WI38 (cell line): Measurements from ENCODE around the gene CRYL1.

Source experiments
- H3K4me3 ChIP-seq: 2 replicates; pipeline ENCODE4 v1.5.1; 2011; ENCODE audit warnings: low read depth, mild to moderate bottlenecking, control low read depth, low read length
- TF ChIP-seq, protein P1 (sequence below): IDR thresholded peaks from 2 replicates; pipeline ENCODE4 v1.5.1; 2012; ENCODE audit warnings: low read depth, mild to moderate bottlenecking, control low read depth, low read length

CRYL1 gene

GRCh38 chr13:20512042-20512683 lies 13.5 kb downstream of the CRYL1 start:
- no peak overlapping the region for H3K4me3 ChIP-seq
- TF ChIP-seq, protein P1, sequence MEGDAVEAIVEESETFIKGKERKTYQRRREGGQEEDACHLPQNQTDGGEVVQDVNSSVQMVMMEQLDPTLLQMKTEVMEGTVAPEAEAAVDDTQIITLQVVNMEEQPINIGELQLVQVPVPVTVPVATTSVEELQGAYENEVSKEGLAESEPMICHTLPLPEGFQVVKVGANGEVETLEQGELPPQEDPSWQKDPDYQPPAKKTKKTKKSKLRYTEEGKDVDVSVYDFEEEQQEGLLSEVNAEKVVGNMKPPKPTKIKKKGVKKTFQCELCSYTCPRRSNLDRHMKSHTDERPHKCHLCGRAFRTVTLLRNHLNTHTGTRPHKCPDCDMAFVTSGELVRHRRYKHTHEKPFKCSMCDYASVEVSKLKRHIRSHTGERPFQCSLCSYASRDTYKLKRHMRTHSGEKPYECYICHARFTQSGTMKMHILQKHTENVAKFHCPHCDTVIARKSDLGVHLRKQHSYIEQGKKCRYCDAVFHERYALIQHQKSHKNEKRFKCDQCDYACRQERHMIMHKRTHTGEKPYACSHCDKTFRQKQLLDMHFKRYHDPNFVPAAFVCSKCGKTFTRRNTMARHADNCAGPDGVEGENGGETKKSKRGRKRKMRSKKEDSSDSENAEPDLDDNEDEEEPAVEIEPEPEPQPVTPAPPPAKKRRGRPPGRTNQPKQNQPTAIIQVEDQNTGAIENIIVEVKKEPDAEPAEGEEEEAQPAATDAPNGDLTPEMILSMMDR: no peak

DNA sequence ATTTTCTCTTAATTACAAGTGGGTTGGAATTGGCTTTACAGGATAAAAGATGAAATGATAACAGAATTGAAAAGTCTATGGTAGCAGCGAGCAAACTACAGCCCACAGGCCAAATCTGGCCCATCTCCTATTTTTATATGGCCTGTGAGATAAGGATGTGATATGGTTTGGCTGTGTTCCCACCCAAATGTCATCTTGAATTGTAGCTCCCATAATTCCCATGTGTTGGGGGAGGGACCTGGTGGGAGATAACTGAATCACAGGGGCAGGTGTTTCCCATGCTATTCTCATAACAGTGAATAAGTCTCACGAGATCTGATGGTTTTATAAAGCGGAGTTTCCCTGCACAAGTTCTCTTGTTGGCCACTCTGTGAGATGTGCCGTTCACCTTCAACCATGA lies 19.0 kb downstream of the CRYL1 start:
- no peak overlapping the region for H3K4me3 ChIP-seq
- TF ChIP-seq, protein P1: no peak

DNA sequence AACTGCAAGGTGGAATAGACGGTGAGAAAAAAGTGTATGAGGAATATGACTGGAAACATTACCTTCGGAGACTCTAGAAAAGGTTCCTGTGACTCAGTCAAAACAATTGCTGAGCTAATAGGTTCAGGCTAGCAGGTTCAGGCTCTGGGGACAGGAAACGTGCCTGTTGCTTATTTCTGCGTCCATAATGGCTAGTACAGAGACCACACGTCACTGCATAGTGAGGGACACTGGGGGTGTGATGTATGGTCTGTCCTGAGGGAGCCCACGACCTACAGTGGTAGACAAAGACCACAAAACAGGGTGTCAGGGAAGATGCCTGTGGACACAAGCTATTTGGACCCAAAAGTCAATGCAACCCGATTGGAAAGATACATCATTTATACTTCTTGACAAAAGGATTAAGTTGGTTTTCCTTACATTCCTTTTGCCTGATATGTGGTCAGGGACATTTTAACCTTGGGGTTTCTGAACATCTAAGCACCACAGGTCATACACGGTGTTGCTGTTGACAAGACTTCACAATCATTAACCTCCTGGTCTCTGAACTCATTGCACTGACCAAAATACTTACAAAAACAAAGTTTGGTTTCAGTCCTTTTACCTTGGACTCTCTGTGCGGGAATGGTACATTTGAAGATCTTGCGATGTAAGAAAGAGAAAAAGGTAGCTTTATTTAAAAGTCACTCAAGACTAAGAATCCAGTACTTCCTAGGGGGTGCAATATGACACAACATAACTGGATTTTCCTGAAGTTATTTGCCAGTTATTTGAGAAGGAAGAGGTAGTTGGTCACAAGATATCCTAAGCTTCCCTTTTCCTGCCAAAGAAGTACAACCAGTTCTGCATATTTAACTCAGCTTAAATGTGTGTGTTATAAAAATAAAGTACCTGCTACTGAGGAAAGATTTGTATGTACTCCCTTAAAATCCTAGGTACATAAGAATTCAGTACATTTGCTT lies 20.0 kb downstream of the CRYL1 start:
- TF ChIP-seq, protein P1: no peak
- H3K4me3 ChIP-seq: no peak overlapping the region

DNA sequence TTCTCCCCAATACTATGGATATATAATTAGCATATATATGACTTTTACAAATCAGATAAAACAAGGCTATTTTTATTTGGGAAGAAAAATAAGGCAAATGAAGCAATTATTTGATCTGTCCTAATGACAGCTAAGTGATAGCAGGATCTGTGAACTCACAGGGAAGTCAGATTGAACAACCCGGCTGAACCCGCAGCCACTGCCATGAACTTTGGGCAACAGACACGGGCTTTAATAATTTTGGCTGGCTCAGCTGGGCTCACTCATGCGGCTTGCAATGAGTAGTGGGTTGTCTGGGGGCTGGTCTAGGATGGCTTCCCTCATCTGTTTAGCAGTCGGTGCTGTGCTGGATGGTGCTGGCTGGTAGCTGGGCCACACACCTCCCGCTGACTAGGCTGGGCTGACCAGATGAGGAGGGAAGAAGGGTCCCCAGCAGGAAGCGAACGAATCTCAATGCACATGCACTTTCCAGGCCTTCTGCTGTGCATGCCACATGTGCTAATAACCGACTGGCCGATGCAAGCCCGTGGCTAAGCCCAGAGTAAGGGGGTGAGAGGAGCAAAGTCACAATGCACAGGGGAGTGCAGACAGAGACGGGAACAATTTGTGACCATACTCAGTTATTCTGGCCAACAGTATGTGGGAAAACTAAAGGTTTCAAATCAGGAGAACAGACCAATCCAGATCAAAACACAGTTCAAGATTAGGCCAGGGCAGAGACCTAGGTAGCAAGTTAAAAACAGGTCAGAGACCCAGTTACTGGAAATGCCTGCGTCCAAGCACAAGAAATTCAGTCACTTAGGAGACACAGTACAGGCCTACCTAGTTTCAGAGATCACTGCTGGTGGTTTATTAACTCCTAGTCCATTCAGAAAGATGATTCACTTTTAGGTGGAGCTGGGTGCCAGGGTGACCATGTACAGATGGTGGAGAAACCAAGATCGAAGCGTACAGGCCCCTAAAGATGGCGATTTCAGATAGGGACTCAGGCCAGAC lies 22.3 kb downstream of the CRYL1 start:
- no peak overlapping the region for H3K4me3 ChIP-seq
- TF ChIP-seq, protein P1: no peak

- no peak overlapping the region for H3K4me3 ChIP-seq
- TF ChIP-seq, protein P1: no peak
Measured at GRCh38 chr13:20501592-20501991, 24.1 kb downstream of the CRYL1 start.

DNA sequence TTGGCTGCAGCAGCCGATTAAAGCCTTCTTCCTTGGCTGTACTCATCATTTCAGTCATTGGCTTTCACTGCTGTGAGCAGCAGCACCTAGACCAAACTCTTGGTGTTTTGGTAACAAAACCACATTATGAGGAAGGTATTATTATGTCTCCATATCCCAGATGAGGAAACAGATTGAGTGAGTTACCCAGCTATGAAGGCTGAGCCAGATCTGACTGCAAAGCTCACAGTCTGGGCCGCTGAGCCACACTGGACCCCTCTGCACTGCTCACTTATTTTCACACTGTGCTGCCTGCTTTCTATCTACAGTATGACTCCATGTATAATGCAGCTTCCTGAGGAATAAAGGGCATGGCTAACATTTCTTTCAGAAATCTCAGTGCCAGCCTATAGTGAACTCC lies 24.5 kb downstream of the CRYL1 start:
- TF ChIP-seq, protein P1: no peak
- H3K4me3 ChIP-seq: no peak overlapping the region
